ENCODE data around the gene TMEM52.

- TF ChIP-seq CTCF (IDR thresholded peaks at IDR 0.05) (no peak), POLR2A (IDR thresholded peaks at IDR 0.05; ENCODE audit: low read depth) (no peak)
These were observed 36.6 kb upstream of the TMEM52 start for GRCh38 chr1:1955621-1956094.
